Activated naive CD4-positive, alpha-beta T cell treated with anti-CD3 and anti-CD28 coated beads, Interleukin-2, amount 10 ng/mL, durations not matched to agents 7 days and 5 days (primary cell): Measurements from ENCODE around the gene METAP1.
"Not testable (repeated sequence)": the region's sequence is repeated elsewhere in the genome, so short reads cannot be mapped to it uniquely, and the experiment has no call there.

Experiments
- CTCF ChIA-PET: fragments of 350-600 bp; sonication (Branson Sonifier 250); formaldehyde crosslinking; loops from one replicate; lab custom pipeline; 2021; ENCODE audit warnings: antibody characterized with exemption; lab: Charles Lee
- DNase-seq: peaks from one replicate; pipeline ENCODE4 v3.0.0-alpha.2; 2020
- H3K27ac Mint-ChIP-seq: one replicate; pipeline ENCODE4 v1.8.0; 2021; ENCODE audit warnings: mild to moderate bottlenecking, moderate library complexity, mixed read lengths
- H3K27me3 Mint-ChIP-seq: one replicate; pipeline ENCODE4 v1.8.0; 2021; ENCODE audit warnings: mild to moderate bottlenecking, mixed read lengths
- H3K36me3 Mint-ChIP-seq: one replicate; pipeline ENCODE4 v1.8.0; 2021; ENCODE audit warnings: mixed read lengths
- H3K4me1 Mint-ChIP-seq: one replicate; pipeline ENCODE4 v1.8.0; 2021; ENCODE audit warnings: mixed read lengths
- H3K4me3 Mint-ChIP-seq: one replicate; pipeline ENCODE4 v1.8.0; 2021; ENCODE audit warnings: mild to moderate bottlenecking, moderate library complexity, mixed read lengths
- H3K9me3 Mint-ChIP-seq: one replicate; pipeline ENCODE4 v1.8.0; 2021; ENCODE audit warnings: mixed read lengths

The METAP1 gene

GRCh38 chr4:99104153-99104552 lies 108.6 kb downstream of the METAP1 start:
- H3K4me3 Mint-ChIP-seq = no peak overlapping the region
- H3K36me3 Mint-ChIP-seq = no peaks in the 10 kb centered on the region
- H3K9me3 Mint-ChIP-seq = no peaks in the 10 kb centered on the region
- H3K27me3 Mint-ChIP-seq = peaks cover 7% of the 10 kb centered on the region
- no peaks in the 10 kb centered on the region for H3K4me1 Mint-ChIP-seq
- H3K27ac Mint-ChIP-seq = no peak overlapping the region
- DNase-seq = no peak
- CTCF ChIA-PET = no interaction called here

- H3K9me3 Mint-ChIP-seq, H3K4me1 Mint-ChIP-seq, H3K27me3 Mint-ChIP-seq, H3K36me3 Mint-ChIP-seq, CTCF ChIA-PET, H3K4me3 Mint-ChIP-seq, DNase-seq, H3K27ac Mint-ChIP-seq: not testable (repeated sequence)
These were observed 113.8 kb downstream of the METAP1 start for GRCh38 chr4:99109286-99109685.
